ENCODE measurements around the gene HMOX1.
A peak's percentile ranks its signal among the peaks of the same experiment; 100 is the strongest.

Gene HMOX1

GRCh38 chr22:35418088-35418487 is 37.2 kb downstream of the HMOX1 start:
- H3K4me3 ChIP-seq (replicated peaks; ENCODE audit: low read depth, low read length), result no peak overlapping the region
- no peak for TF ChIP-seq CTCF (IDR thresholded peaks at IDR 0.05; ENCODE audit: low read length, missing control alignments)
- peak; percentile 40 for DNase-seq (ENCODE audit: low read depth)

GRCh38 chr22:35418731-35419130 is 37.8 kb downstream of the HMOX1 start:
- H3K4me3 ChIP-seq (replicated peaks; ENCODE audit: low read depth, low read length), result no peak overlapping the region
- DNase-seq (ENCODE audit: low read depth), result no peak
- no peak for TF ChIP-seq CTCF (IDR thresholded peaks at IDR 0.05; ENCODE audit: low read length, missing control alignments)

- no peak for DNase-seq (ENCODE audit: low read depth)
- H3K4me3 ChIP-seq (replicated peaks; ENCODE audit: low read depth, low read length), result no peak overlapping the region
- TF ChIP-seq CTCF (IDR thresholded peaks at IDR 0.05; ENCODE audit: low read length, missing control alignments), result no peak
Observed at GRCh38 chr22:35419756-35420155, 38.9 kb downstream of the HMOX1 start.

- DNase-seq (ENCODE audit: low read depth), result no peak
- TF ChIP-seq CTCF (IDR thresholded peaks at IDR 0.05; ENCODE audit: low read length, missing control alignments), result no peak
- H3K4me3 ChIP-seq (replicated peaks; ENCODE audit: low read depth, low read length), result no peak overlapping the region
Observed at GRCh38 chr22:35421121-35421520, 40.2 kb downstream of the HMOX1 start.

GRCh38 chr22:35422145-35422544 is 41.2 kb downstream of the HMOX1 start:
- no peak overlapping the region for H3K4me3 ChIP-seq (replicated peaks; ENCODE audit: low read depth, low read length)
- no peak for TF ChIP-seq CTCF (IDR thresholded peaks at IDR 0.05; ENCODE audit: low read length, missing control alignments)
- DNase-seq (ENCODE audit: low read depth), result no peak

- H3K4me3 ChIP-seq (replicated peaks; ENCODE audit: low read depth, low read length), result no peak overlapping the region
- TF ChIP-seq CTCF (IDR thresholded peaks at IDR 0.05; ENCODE audit: low read length, missing control alignments), result no peak
- no peak for DNase-seq (ENCODE audit: low read depth)
Observed at GRCh38 chr22:35422936-35423335, 42.0 kb downstream of the HMOX1 start.

GRCh38 chr22:35424081-35424480 is 43.2 kb downstream of the HMOX1 start:
- no peak overlapping the region for H3K4me3 ChIP-seq (replicated peaks; ENCODE audit: low read depth, low read length)
- TF ChIP-seq CTCF (IDR thresholded peaks at IDR 0.05; ENCODE audit: low read length, missing control alignments), result no peak
- no peak for DNase-seq (ENCODE audit: low read depth)
